Suppressor macrophage (primary cell): ENCODE measurements around the gene IFITM1.
"Not testable (repeated sequence)": the region's sequence is repeated elsewhere in the genome, so short reads cannot be mapped to it uniquely, and the experiment has no call there.

Experiments used
- DNase-seq, 4 experiments: peaks; one replicate each; pipeline ENCODE4 v3.0.0-alpha.2; 2020 to 2022

IFITM1 gene

GRCh38 chr11:346529-346928 is 32.7 kb downstream of the IFITM1 start:
- no peak for DNase-seq

- not testable (repeated sequence) for DNase-seq
Measured at GRCh38 chr11:349270-349954, 35.6 kb downstream of the IFITM1 start.

- DNase-seq: not testable (repeated sequence)
Measured at GRCh38 chr11:350033-350722, 36.3 kb downstream of the IFITM1 start.

GRCh38 chr11:350723-351255 is 36.9 kb downstream of the IFITM1 start:
- peak; percentile 24 to 63 (median 53) for DNase-seq

- no peak for DNase-seq
Measured at GRCh38 chr11:351411-351810, 37.6 kb downstream of the IFITM1 start.

GRCh38 chr11:352456-353031 is 38.7 kb downstream of the IFITM1 start:
- no peak for DNase-seq

- DNase-seq: no peak
Measured at GRCh38 chr11:353179-353873, 39.5 kb downstream of the IFITM1 start.

GRCh38 chr11:355581-356458 is 42.0 kb downstream of the IFITM1 start:
- DNase-seq: no peak

- DNase-seq: no peak
Measured at GRCh38 chr11:356610-357009, 42.8 kb downstream of the IFITM1 start.

GRCh38 chr11:357582-357981 is 43.7 kb downstream of the IFITM1 start:
- DNase-seq: no peak

- DNase-seq: no peak
Measured at GRCh38 chr11:358129-358800, 44.4 kb downstream of the IFITM1 start.

GRCh38 chr11:359181-359714 is 45.4 kb downstream of the IFITM1 start:
- no peak for DNase-seq

GRCh38 chr11:360326-361280 is 46.8 kb downstream of the IFITM1 start:
- DNase-seq: no peak

- DNase-seq: no peak
Measured at GRCh38 chr11:362642-363442, 49.0 kb downstream of the IFITM1 start.

GRCh38 chr11:363443-363805 is 49.6 kb downstream of the IFITM1 start:
- DNase-seq: not testable (repeated sequence)

- no peak for DNase-seq
Measured at GRCh38 chr11:363948-364761, 50.3 kb downstream of the IFITM1 start.
